HUES64 (cell line): ENCODE measurements around the gene CDK2.
"Not testable (repeated sequence)": the region's sequence is repeated elsewhere in the genome, so short reads cannot be mapped to it uniquely, and the experiment has no call there.

Experiments used
- H3K27ac ChIP-seq: 2 replicates; pipeline ENCODE4 v1.7.0; 2013; ENCODE audit warnings: low read depth, low read length, inconsistent platforms
- H3K27me3 ChIP-seq: 2 replicates; pipeline ENCODE4 v1.6.1; 2013; ENCODE audit warnings: mild to moderate bottlenecking, low read length; ENCODE audit not compliant: insufficient read depth
- H3K36me3 ChIP-seq: 2 replicates; pipeline ENCODE4 v1.6.1; 2013; ENCODE audit warnings: mild to moderate bottlenecking, low read length; ENCODE audit not compliant: insufficient read depth
- H3K4me1 ChIP-seq: 2 replicates; pipeline ENCODE4 v1.6.1; 2013; ENCODE audit warnings: mild to moderate bottlenecking, low read length, moderate library complexity; ENCODE audit not compliant: insufficient read depth
- H3K4me3 ChIP-seq: 2 replicates; pipeline ENCODE4 v1.5.1; 2013; ENCODE audit warnings: mild to moderate bottlenecking, low read length, moderate library complexity
- H3K9ac ChIP-seq: 2 replicates; pipeline ENCODE4 v1.6.1; 2013; ENCODE audit warnings: mild to moderate bottlenecking, low read depth, low read length
- H3K9me3 ChIP-seq: 2 replicates; pipeline ENCODE4 v1.6.1; 2013; ENCODE audit warnings: low read depth, low read length; ENCODE audit not compliant: insufficient read depth
- WGBS: fragments of 150-250, 120-280 bp; methylation state at CpG from one replicate; pipeline ENCODE4 v1.1.7; 2013; ENCODE audit warnings: missing lambda C conversion rate; 5-methylcytosine and 5-hydroxymethylcytosine counted together

The CDK2 gene

DNA sequence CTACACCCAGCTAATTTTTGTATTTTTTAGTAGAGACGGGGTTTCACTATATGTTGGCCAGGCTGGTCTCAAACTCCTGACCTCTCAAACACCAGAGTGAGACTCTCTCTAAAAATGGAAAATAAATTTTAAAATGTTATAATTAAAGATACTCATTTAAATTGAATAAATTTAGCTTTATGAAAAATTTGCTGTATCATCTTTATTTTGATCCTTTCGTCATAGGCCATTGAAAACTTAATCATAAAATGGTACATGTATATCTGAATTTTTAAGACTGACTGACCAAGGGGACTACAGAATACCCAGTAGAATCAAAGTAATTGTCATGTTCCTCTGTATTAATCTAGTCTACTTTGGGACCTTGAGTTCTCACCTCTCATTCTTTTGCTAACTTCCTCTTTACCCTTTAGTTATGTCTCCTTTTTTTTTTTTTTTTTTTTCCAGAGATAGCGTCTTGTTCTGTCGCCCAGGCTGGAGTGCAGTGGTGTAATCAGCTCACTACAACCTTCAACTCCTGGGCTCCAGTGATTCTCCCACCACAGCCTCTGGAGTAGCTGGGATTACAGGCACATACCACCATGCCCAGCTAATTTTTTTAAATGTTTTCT is 16.7 kb downstream of the CDK2 start:
- H3K9me3 ChIP-seq: no peaks in the 10 kb centered on the region
- H3K27ac ChIP-seq: no peak overlapping the region
- H3K4me3 ChIP-seq: no peak overlapping the region
- H3K36me3 ChIP-seq: peaks cover 69% of the 10 kb centered on the region
- no peaks in the 10 kb centered on the region for H3K4me1 ChIP-seq
- H3K27me3 ChIP-seq: no peaks in the 10 kb centered on the region
- no peak overlapping the region for H3K9ac ChIP-seq
- WGBS: 90% methylated on average over 3 of the region's 4 CpGs

DNA sequence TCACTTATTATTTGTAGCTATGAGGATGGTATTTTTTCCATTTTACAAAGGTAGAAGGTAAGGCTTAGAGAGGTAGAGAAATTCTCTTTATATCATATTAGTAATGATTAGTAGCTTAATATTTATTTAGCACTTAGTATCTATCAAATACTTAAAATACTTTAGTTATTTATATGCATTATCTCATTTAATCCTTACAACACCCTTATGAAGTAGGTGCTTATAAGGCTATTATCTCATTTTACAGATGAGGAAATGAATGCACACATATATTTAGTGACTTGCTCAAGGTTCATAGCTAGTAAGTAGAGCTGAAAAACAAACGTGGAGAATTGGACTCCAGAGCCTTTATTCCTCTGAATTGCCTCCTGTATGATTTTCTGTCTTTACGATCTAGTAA is 18.2 kb downstream of the CDK2 start:
- Histone ChIP-seq H3K27me3 (no peaks in the 10 kb centered on the region), H3K9ac (no peak overlapping the region), H3K36me3 (peaks cover 73% of the 10 kb centered on the region), H3K9me3 (no peaks in the 10 kb centered on the region), H3K27ac (no peak overlapping the region), H3K4me1 (no peaks in the 10 kb centered on the region), H3K4me3 (no peak overlapping the region)
- 91% methylated on average over 1 of the region's 2 CpGs for WGBS

DNA sequence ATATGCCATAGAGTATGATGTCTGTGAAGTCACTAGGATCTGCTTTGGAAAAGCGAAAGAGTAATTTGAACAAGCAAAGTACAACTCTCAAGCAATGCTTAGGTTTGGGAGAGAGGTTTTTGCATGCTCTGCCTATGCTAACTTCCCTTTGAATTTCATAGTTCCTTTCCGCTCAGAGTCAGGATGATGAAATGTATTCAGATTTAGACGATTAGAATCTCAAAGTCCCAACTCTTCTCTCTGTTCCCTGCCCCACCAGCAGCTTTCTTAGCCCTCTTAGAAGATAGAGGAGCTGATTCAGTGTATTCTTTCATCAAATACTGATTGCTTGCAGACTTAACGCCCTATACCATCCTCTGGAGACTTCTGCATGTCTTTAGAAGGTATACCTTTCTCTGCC is 18.7 kb downstream of the CDK2 start:
- Histone ChIP-seq H3K4me3 (no peak overlapping the region), H3K9me3 (no peaks in the 10 kb centered on the region), H3K9ac (no peak overlapping the region), H3K36me3 (peaks cover 74% of the 10 kb centered on the region), H3K27me3 (no peaks in the 10 kb centered on the region), H3K4me1 (no peaks in the 10 kb centered on the region), H3K27ac (no peak overlapping the region)
- 89% methylated on average over 4 of the region's 4 CpGs for WGBS

GRCh38 chr12:55985976-55986375 is 19.3 kb downstream of the CDK2 start:
- not testable (repeated sequence) for H3K4me1 ChIP-seq, H3K27ac ChIP-seq, H3K9me3 ChIP-seq, H3K9ac ChIP-seq, H3K4me3 ChIP-seq, H3K27me3 ChIP-seq
- peaks cover 75% of the 10 kb centered on the region for H3K36me3 ChIP-seq
- 96% methylated on average over 7 of the region's 7 CpGs for WGBS

DNA sequence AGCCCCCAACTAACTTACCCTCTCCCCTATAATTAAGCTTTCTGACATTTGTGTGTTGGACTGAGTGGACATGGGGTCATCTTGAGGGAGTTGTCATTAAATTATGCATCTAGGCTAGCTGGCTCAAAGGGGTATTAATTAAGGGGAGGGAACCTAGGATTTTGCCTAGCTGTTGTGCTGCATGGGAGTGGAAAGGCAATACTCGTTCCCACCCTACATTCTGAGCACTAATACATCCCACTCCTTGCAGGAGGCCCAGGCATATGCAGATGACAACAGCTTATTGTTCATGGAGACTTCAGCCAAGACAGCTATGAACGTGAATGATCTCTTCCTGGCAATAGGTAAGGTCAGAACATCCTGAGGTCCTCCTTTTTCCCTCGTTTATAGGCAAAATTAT is 24.5 kb downstream of the CDK2 start:
- Histone ChIP-seq H3K4me1 (no peaks in the 10 kb centered on the region), H3K27ac (no peak overlapping the region), H3K9me3 (no peaks in the 10 kb centered on the region), H3K27me3 (no peaks in the 10 kb centered on the region), H3K9ac (no peak overlapping the region), H3K36me3 (peaks cover 84% of the 10 kb centered on the region), H3K4me3 (no peak overlapping the region)
- 91% methylated on average over 3 of the region's 3 CpGs for WGBS

- 93% methylated on average over 2 of the region's 4 CpGs for WGBS
- peaks cover 66% of the 10 kb centered on the region for H3K36me3 ChIP-seq
These were observed 26.7 kb downstream of the CDK2 start for GRCh38 chr12:55993230-55993853.

DNA sequence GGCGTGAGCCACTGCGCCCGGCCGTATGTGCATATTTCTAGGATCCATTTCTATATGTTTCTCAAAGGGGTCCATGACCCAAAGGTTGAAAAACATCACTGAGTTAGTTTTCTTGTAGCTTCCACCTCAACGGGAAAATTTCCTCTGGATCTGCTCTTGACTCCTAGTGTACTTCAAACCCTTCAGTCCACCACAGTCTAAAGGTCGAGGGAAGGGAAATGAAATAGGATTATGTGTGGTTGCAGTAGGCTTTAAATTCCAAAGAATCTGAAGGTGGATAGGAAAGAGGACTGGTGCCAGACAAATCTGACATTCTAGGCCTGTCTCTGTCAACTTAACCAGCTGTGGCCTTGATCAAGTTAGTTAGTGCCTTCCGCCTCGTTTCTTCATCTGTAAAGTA is 28.7 kb downstream of the CDK2 start:
- 93% methylated on average over 8 of the region's 8 CpGs for WGBS
- H3K9me3 ChIP-seq: no peaks in the 10 kb centered on the region
- no peaks in the 10 kb centered on the region for H3K27me3 ChIP-seq
- H3K4me3 ChIP-seq: no peak overlapping the region
- peaks cover 52% of the 10 kb centered on the region for H3K36me3 ChIP-seq
- H3K27ac ChIP-seq: no peak overlapping the region
- H3K4me1 ChIP-seq: no peaks in the 10 kb centered on the region
- H3K9ac ChIP-seq: no peak overlapping the region

More at GRCh38 chr12:55993230-55993853, 26.7 kb downstream of the CDK2 start:
- Histone ChIP-seq H3K4me3 (no peak overlapping the region), H3K9ac (no peak overlapping the region), H3K27ac (no peak overlapping the region), H3K9me3 (no peaks in the 10 kb centered on the region), H3K27me3 (no peaks in the 10 kb centered on the region), H3K4me1 (no peaks in the 10 kb centered on the region)

DNA sequence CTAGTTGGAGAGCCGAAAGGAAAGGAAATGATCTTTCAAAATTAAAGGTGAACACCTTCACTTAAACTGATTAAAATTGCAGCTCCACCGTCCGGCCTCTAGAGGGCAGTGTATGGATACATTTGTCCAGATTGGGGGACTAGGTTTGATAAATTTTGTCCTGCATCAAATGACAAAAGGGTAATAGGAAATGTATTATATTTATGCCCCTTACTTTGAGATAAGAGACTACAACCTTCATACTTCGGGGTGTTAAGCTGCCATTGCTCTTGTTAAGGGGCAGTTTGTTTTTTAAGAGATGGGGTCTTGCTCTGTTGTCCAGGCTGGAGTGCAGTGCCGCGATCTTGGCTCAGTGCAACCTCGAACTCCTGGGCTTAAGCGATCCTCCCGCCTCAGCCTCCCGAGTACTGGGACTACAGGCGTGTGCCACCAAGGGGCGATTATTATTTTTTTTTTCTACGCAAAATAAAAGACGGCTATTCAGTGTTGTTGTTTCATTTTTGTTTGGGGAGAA is 29.6 kb downstream of the CDK2 start:
- Histone ChIP-seq H3K27me3 (no peaks in the 10 kb centered on the region), H3K9ac (no peak overlapping the region), H3K27ac (peak overlapping the region; percentile 19; the same call in 1 of the 2 replicates), H3K4me1 (no peaks in the 10 kb centered on the region), H3K4me3 (peak overlapping the region; percentile 77), H3K36me3 (peaks cover 43% of the 10 kb centered on the region), H3K9me3 (no peaks in the 10 kb centered on the region)
- WGBS: 70% methylated on average over 13 of the region's 14 CpGs

- Histone ChIP-seq H3K4me3 (peak within 1 kb of the TSS; percentile 77), H3K4me1 (no peaks in the 10 kb centered on the region), H3K9ac (peak within 1 kb of the TSS; percentile 68), H3K9me3 (no peaks in the 10 kb centered on the region), H3K27me3 (no peaks in the 10 kb centered on the region), H3K36me3 (peaks cover 37% of the 10 kb centered on the region), H3K27ac (peak within 1 kb of the TSS; percentile 19; the same call in 1 of the 2 replicates)
- WGBS: 9% methylated on average over 27 of the region's 27 CpGs
These were observed 30.3 kb downstream of the CDK2 start, which contains the start of gene SUOX for GRCh38 chr12:55996715-55997534. TSS of gene SUOX (plus strand) at chr12:55997276. CDS start at chr12:56002222, 4,946 bp downstream.

DNA sequence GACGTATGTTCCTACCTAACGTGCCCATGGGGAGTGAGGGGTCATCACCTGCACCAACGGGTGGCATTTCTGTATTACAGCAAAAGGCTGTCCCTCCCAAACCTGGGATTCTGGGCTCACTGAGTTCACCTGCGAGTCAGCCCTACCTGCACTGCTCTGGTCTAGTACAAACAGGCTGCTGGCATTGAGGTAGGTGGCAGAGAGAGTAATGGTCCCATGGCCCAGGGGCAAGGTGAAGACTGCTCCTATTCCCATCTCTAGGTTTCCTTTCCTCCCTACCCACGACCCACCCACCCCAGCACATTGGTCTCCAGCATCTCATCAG is 30.9 kb downstream of the CDK2 start:
- Histone ChIP-seq H3K27ac (0 out of 2 replicates have a peak overlapping the region, but pooled peaks have one; percentile 14), H3K36me3 (peaks cover 35% of the 10 kb centered on the region), H3K27me3 (no peaks in the 10 kb centered on the region), H3K4me3 (peak overlapping the region; percentile 77), H3K9me3 (no peaks in the 10 kb centered on the region), H3K4me1 (no peaks in the 10 kb centered on the region), H3K9ac (peak overlapping the region; percentile 68)
- 5% methylated on average over 5 of the region's 5 CpGs for WGBS

GRCh38 chr12:55999522-55999921 is 32.9 kb downstream of the CDK2 start:
- H3K4me1 ChIP-seq, H3K9me3 ChIP-seq, H3K9ac ChIP-seq, H3K27ac ChIP-seq, H3K4me3 ChIP-seq, H3K27me3 ChIP-seq: not testable (repeated sequence)
- H3K36me3 ChIP-seq: peaks cover 33% of the 10 kb centered on the region
- WGBS: 93% methylated on average over 4 of the region's 6 CpGs
